ENCODE measurements around the gene ADCK1. TPM values are rescaled to one million over a fixed set of nuclear protein-coding genes. Genes with fewer than 3 reads are reported as not detected.

Gene ADCK1
- total and polyA plus RNA-seq, 2 donors (not counting 3 experiments of a cell fraction or from before 2014, with no cell fraction given) = 4.2 to 6.9 TPM

DNA sequence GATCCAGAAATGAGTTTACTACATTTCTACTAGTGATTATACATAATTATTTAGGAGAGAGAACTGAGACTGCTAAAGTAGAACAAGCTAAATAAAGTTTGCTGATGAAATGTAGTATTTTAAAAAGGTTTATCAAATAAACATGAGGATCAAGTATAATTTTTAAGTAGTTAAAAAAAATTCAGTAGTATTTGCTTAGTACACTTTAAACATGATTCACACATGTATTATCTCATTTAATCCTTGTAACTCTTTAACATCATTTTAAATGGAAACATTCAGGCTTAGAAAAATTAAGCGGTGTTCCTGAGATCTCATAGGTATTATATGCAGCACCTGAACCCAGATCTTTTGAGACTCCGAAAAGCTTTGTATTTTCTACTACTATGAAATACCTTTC, 47.6 kb upstream of the ADCK1 start:
- H3K79me2 ChIP-seq (ENCODE audit: control insufficient read depth, insufficient read depth, low read length) = peaks cover 40% of the 10 kb centered on the region
- H3K9me1 ChIP-seq (replicated peaks; ENCODE audit: control insufficient read depth, extremely low read depth, insufficient read depth, low read length) = no peaks in the 10 kb centered on the region
- H4K20me1 ChIP-seq (replicated peaks; ENCODE audit: control insufficient read depth, extremely low read depth, insufficient read depth, low read length) = peaks cover 2% of the 10 kb centered on the region
- dilution Hi-C loops (cut with MboI; ENCODE audit: extremely low pct_ligation_motif_present, low sequenced_read_pairs) = no loop called here
- intact Hi-C loops (cut with micrococcal nuclease) = no loop called here
- H2AFZ ChIP-seq (ENCODE audit: low read depth, low read length) = no peak overlapping the region
- no peaks in the 10 kb centered on the region for H3K9me3 ChIP-seq (replicated peaks; ENCODE audit: control insufficient read depth, insufficient read depth, low read length)
- no peak overlapping the region for H3K27ac ChIP-seq (ENCODE audit: insufficient read depth, low read depth, low read length)
- no peak overlapping the region for H3K4me3 ChIP-seq (replicated peaks in 1 of 3; ENCODE audit: insufficient read depth in 1 of 3, low read depth in 1 of 3, low read length in 3 of 3)
- TF ChIP-seq POLR2A (IDR thresholded peaks at IDR 0.05; ENCODE audit: low read depth, low read length) (no peak), MYC (IDR thresholded peaks at IDR 0.05; ENCODE audit: low read depth, low read length) (no peak)
- DNase-seq (ENCODE audit: low read depth, low spot score) = no peak
- BruUV-seq (replicated peaks) = no TSS peak
- H3K4me2 ChIP-seq (ENCODE audit: insufficient read depth, low read length) = no peak overlapping the region
- ChIA-PET CTCF (interaction anchor here (0.7 to 1.5 kb wide), 4 partner anchors 9 to 40 kb away, joined by 3 to 7 read pairs (median 5); partner anchors contain the start of gene SNW1), POLR2A (interaction anchor here (0.9 kb wide), 1 partner anchor 8 kb away, joined by 3 read pairs; the partner anchor contains the start of gene SNW1)
- H3K36me3 ChIP-seq (ENCODE audit: control insufficient read depth in 2 of 2, extremely low read depth in 1 of 2, insufficient read depth in 2 of 2, low read length in 2 of 2) = peaks cover 7 to 12% of the 10 kb centered on the region in 2 experiments
- no peak overlapping the region for H3K9ac ChIP-seq (replicated peaks; ENCODE audit: extremely low read depth, insufficient read depth, low read length)
- H3K27me3 ChIP-seq (ENCODE audit: control insufficient read depth in 2 of 2, insufficient read depth in 2 of 2, low read length in 2 of 2) = no peaks in the 10 kb centered on the region
- no peaks in the 10 kb centered on the region for H3K4me1 ChIP-seq (ENCODE audit: control insufficient read depth, extremely low read depth, insufficient read depth, low read length)
- FAIRE-seq = no peak

- CTCF ChIA-PET = interaction anchor here (0.7 kb wide), 1 partner anchor 36 kb away, joined by 4 read pairs; no protein-coding TSS in a partner anchor
- no TSS peak for BruUV-seq (replicated peaks)
- Histone ChIP-seq H3K4me1 (ENCODE audit: control insufficient read depth, extremely low read depth, insufficient read depth, low read length) (no peaks in the 10 kb centered on the region), H2AFZ (ENCODE audit: low read depth, low read length) (no peak overlapping the region), H4K20me1 (replicated peaks; ENCODE audit: control insufficient read depth, extremely low read depth, insufficient read depth, low read length) (peaks cover 2% of the 10 kb centered on the region), H3K9me3 (replicated peaks; ENCODE audit: control insufficient read depth, insufficient read depth, low read length) (no peaks in the 10 kb centered on the region), H3K4me2 (ENCODE audit: insufficient read depth, low read length) (no peak overlapping the region), H3K36me3 (ENCODE audit: control insufficient read depth in 2 of 2, extremely low read depth in 1 of 2, insufficient read depth in 2 of 2, low read length in 2 of 2) (peaks cover 7 to 12% of the 10 kb centered on the region in 2 experiments), H3K27me3 (ENCODE audit: control insufficient read depth in 2 of 2, insufficient read depth in 2 of 2, low read length in 2 of 2) (no peaks in the 10 kb centered on the region), H3K9me1 (replicated peaks; ENCODE audit: control insufficient read depth, extremely low read depth, insufficient read depth, low read length) (no peaks in the 10 kb centered on the region), H3K27ac (ENCODE audit: insufficient read depth, low read depth, low read length) (no peak overlapping the region), H3K9ac (replicated peaks; ENCODE audit: extremely low read depth, insufficient read depth, low read length) (no peak overlapping the region), H3K4me3 (replicated peaks in 1 of 3; ENCODE audit: insufficient read depth in 1 of 3, low read depth in 1 of 3, low read length in 3 of 3) (no peak overlapping the region), H3K79me2 (ENCODE audit: control insufficient read depth, insufficient read depth, low read length) (peaks cover 47% of the 10 kb centered on the region)
- TF ChIP-seq, protein P1, sequence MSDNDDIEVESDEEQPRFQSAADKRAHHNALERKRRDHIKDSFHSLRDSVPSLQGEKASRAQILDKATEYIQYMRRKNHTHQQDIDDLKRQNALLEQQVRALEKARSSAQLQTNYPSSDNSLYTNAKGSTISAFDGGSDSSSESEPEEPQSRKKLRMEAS (IDR thresholded peaks at IDR 0.05; ENCODE audit: insufficient read depth, insufficient read length) = no peak
- TF ChIP-seq FOS (IDR thresholded peaks at IDR 0.05; ENCODE audit: borderline replicate concordance, insufficient read depth, low read length) (no peak), EZH2 (IDR thresholded peaks at IDR 0.05; ENCODE audit: borderline replicate concordance, low read depth, low read length, severe bottlenecking) (no peak), POLR2A (IDR thresholded peaks at IDR 0.05; ENCODE audit: low read depth, low read length) (no peak), GATA2 (IDR thresholded peaks at IDR 0.05; ENCODE audit: insufficient read depth, insufficient read length, low read depth, low read length) (no peak)
- no peak for DNase-seq (ENCODE audit: low read depth, low spot score)
- POLR2A ChIA-PET = no interaction called here
- FAIRE-seq = no peak
- intact Hi-C loops (cut with micrococcal nuclease) = no loop called here
- dilution Hi-C loops (cut with MboI; ENCODE audit: extremely low pct_ligation_motif_present, low sequenced_read_pairs) = no loop called here
Measured at GRCh38 chr14:77752799-77753516, 47.0 kb upstream of the ADCK1 start.
